ENCODE results near the gene MON1B. TPM values are rescaled to one million over a fixed set of nuclear protein-coding genes. Genes with fewer than 3 reads are reported as not detected.

The MON1B gene
- total and polyA plus RNA-seq, 10 of the 15 experiments (the other 5 are each of a cell fraction or from before 2014, with no cell fraction given), result 5.7 to 64.5 (median 21.7) TPM

DNA sequence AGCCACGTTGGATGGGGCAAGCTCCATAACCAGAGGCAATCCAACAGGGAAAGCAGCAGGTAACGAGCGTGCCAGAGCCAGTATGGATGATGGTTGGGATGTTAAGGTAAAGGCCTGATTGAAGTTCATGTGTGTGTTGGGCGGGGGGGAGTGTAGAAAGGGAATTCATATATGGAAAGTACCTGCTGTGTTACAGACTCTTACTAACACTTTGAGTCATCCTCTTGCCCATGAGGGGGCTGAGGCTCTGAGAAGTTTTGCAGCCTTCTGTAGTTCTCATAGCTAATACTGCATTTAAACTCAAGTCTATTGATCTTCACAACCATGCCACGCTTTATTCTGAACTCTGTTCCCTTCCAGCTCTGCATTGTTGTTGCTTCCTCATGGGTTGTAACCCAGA lies 36.8 kb downstream of the MON1B start (continued):
- TF ChIP-seq, protein P1, sequence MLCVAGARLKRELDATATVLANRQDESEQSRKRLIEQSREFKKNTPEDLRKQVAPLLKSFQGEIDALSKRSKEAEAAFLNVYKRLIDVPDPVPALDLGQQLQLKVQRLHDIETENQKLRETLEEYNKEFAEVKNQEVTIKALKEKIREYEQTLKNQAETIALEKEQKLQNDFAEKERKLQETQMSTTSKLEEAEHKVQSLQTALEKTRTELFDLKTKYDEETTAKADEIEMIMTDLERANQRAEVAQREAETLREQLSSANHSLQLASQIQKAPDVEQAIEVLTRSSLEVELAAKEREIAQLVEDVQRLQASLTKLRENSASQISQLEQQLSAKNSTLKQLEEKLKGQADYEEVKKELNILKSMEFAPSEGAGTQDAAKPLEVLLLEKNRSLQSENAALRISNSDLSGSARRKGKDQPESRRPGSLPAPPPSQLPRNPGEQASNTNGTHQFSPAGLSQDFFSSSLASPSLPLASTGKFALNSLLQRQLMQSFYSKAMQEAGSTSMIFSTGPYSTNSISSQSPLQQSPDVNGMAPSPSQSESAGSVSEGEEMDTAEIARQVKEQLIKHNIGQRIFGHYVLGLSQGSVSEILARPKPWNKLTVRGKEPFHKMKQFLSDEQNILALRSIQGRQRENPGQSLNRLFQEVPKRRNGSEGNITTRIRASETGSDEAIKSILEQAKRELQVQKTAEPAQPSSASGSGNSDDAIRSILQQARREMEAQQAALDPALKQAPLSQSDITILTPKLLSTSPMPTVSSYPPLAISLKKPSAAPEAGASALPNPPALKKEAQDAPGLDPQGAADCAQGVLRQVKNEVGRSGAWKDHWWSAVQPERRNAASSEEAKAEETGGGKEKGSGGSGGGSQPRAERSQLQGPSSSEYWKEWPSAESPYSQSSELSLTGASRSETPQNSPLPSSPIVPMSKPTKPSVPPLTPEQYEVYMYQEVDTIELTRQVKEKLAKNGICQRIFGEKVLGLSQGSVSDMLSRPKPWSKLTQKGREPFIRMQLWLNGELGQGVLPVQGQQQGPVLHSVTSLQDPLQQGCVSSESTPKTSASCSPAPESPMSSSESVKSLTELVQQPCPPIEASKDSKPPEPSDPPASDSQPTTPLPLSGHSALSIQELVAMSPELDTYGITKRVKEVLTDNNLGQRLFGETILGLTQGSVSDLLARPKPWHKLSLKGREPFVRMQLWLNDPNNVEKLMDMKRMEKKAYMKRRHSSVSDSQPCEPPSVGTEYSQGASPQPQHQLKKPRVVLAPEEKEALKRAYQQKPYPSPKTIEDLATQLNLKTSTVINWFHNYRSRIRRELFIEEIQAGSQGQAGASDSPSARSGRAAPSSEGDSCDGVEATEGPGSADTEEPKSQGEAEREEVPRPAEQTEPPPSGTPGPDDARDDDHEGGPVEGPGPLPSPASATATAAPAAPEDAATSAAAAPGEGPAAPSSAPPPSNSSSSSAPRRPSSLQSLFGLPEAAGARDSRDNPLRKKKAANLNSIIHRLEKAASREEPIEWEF (IDR thresholded peaks at IDR 0.05; ENCODE audit: insufficient replicate concordance, low read depth, low read length), result no peak
- no peak for TF ChIP-seq USF2 (IDR thresholded peaks at IDR 0.05; ENCODE audit: borderline replicate concordance, low read depth, low read length)
- TF ChIP-seq, protein P2, sequence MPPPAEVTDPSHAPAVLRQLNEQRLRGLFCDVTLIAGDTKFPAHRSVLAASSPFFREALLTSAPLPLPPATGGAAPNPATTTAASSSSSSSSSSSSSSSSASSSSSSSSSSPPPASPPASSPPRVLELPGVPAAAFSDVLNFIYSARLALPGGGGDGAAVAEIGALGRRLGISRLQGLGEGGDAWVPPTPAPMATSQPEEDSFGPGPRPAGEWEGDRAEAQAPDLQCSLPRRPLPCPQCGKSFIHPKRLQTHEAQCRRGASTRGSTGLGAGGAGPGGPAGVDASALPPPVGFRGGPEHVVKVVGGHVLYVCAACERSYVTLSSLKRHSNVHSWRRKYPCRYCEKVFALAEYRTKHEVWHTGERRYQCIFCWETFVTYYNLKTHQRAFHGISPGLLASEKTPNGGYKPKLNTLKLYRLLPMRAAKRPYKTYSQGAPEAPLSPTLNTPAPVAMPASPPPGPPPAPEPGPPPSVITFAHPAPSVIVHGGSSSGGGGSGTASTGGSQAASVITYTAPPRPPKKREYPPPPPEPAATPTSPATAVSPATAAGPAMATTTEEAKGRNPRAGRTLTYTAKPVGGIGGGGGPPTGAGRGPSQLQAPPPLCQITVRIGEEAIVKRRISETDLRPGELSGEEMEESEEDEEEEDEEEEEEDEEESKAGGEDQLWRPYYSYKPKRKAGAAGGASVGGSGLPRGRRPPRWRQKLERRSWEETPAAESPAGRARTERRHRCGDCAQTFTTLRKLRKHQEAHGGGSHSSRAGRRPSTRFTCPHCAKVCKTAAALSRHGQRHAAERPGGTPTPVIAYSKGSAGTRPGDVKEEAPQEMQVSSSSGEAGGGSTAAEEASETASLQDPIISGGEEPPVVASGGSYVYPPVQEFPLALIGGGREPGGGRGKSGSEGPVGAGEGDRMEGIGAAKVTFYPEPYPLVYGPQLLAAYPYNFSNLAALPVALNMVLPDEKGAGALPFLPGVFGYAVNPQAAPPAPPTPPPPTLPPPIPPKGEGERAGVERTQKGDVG (CRISPR knock-in tag; IDR thresholded peaks at IDR 0.05), result no peak
- TF ChIP-seq NR2F1 (conservative IDR thresholded peaks at IDR 0.05), result 0 out of 2 replicates have a peak, but pooled peaks have one; percentile 14
- TF ChIP-seq, protein P3, sequence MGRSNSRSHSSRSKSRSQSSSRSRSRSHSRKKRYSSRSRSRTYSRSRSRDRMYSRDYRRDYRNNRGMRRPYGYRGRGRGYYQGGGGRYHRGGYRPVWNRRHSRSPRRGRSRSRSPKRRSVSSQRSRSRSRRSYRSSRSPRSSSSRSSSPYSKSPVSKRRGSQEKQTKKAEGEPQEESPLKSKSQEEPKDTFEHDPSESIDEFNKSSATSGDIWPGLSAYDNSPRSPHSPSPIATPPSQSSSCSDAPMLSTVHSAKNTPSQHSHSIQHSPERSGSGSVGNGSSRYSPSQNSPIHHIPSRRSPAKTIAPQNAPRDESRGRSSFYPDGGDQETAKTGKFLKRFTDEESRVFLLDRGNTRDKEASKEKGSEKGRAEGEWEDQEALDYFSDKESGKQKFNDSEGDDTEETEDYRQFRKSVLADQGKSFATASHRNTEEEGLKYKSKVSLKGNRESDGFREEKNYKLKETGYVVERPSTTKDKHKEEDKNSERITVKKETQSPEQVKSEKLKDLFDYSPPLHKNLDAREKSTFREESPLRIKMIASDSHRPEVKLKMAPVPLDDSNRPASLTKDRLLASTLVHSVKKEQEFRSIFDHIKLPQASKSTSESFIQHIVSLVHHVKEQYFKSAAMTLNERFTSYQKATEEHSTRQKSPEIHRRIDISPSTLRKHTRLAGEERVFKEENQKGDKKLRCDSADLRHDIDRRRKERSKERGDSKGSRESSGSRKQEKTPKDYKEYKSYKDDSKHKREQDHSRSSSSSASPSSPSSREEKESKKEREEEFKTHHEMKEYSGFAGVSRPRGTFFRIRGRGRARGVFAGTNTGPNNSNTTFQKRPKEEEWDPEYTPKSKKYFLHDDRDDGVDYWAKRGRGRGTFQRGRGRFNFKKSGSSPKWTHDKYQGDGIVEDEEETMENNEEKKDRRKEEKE (IDR thresholded peaks at IDR 0.05), result no peak
- no peak for TF ChIP-seq PRDM15 (CRISPR knock-in tag; IDR thresholded peaks at IDR 0.05)
- peak; percentile 31; the same call in 1 of the 2 replicates for TF ChIP-seq MTA2 (IDR thresholded peaks at IDR 0.05; ENCODE audit: low read depth)
- peak; percentile 87 for TF ChIP-seq RELB (IDR thresholded peaks at IDR 0.05; ENCODE audit: low read depth)
- TF ChIP-seq ZNF217 (IDR thresholded peaks at IDR 0.05), result peak; percentile 73
- no peak for TF ChIP-seq ATF3 (IDR thresholded peaks at IDR 0.05; ENCODE audit: borderline replicate concordance, extremely low read depth, low read depth, low read length)

All from GM12878 (cell line).